ENCODE measurements around the gene MYH15.
A peak's percentile ranks its signal among the peaks of the same experiment; 100 is the strongest.

Gene MYH15

DNA sequence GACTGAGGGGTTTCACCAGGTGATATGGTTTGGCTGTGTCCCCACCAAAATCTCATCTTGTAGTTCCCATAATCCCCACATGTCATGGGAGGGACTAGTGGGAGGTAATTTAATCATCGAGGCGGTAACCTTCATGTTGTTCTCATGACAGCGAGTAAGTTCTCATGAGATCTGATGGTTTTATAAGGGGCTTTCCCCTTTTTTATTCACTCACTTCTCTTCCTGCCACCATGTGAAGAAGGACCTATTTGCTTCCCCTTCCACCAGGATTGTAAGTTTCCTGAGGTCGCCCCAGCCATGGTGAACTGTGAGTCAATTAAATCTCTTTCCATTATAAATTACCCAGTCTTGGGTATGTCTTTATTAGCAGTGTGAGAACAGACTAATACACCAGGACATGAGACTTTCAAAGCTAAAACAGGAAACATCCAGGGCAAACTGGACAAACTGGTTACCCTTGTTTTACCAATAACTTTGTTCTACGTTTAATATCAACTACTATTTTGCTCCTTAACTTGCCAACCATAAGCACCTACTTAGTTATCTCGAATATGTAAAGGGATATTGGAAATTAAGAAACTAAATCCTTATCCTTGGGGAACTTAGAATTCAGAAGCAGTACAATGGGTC lies 98.2 kb downstream of the MYH15 start:
- no peak for DNase-seq (ENCODE audit: low spot score)

DNA sequence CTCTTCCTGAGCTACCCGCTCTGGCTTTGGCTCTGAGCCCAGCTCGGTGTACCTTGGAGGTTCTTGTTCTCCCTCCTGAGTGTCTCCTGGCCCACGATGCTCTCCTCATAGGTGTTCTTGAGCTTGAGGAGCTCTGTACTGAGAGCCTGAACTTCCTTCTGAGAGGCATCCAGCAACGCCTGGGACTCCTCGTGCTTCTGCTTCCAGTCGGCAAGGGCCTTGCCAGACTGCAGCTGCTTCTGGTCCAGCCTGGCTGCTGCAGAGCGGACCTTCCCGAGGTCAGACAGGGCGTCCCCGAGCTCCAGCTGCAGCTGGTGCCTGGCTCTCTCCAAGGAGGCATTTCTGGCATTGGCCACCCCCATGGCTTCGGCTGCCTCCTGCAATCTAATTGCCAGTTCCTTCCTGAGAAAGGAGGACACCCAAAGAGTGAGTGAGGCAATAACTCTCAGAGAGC lies 99.8 kb downstream of the MYH15 start:
- no peak for DNase-seq (ENCODE audit: low spot score)

DNA sequence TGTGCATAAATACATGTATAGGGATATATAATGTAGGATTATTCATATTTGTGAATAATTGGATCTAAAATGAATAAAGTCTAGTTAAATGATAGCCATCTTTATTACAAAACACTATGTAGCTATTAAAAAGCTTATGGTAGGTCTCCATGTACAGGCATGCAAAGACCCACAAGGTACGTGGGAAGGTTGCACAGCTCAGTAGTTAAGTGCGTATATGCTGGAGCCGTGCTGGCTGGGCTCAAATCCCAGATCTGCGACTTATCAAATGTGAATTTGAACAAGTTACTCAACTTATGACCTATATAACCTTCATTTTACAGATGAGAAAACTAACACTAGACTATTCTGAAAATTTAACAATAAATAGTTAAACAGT lies 100.6 kb downstream of the MYH15 start:
- DNase-seq (ENCODE audit: low spot score) = no peak

DNA sequence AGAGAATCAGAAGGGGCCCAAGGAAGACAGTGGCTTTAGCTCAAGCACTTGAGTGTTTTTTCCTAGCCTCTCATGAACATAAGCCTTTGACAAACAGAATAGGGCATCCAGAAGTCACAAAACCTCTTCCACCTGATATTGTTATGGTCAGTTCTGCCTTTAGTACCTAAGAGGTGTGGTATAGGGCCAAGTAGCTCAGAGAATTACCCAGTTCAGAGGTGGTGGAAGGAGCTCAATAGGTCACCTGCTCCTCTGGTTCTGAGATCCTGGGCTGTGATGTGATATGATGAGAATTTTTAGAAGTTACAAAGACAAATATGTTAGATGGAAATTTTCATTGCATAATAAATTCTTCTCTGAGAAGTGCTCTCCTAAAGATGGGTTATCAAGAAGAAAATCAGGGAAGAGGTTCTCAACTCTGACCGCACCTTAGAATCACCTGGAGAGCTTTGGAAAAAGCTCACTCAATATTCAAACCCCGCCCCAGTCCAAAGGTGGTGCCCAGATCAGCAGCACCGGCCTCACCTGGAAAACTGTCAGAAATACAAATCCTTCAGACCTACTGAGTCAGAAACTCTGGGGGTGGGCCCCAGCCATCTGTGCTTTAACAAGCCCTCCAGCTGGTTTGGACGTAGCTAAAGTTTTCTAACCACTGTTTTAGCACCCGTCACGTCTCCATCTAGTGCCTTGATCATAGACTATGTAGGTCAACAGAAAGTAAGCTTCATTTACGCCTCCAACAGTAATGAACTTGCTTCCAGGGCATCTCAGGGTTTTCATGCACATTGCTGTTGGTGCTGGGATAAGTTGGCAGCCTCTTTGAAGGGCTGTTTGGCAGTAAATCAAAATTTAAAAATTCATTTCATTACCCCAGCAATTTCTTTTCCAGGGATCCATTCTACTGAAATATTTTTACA lies 101.3 kb downstream of the MYH15 start:
- DNase-seq (ENCODE audit: low spot score) = no peak

DNA sequence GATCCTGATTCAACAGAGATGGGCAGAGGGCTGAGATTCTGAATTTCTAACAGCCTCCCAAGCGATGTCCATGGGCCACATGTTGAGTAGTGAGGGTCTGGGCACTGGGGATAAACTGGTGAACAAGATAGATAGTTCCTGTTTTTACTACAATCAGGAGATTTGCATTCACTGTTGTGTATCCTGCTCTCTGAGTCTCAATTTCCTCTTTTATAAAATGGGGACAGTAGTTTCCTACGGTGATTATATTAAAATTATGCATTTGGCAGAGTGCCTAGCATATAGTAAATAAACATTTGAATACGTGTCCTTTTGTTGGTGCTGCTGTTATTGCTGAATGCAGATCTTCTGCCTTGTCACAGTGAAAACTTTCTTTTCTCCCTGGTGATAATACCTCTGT lies 102.5 kb downstream of the MYH15 start:
- no peak for DNase-seq (ENCODE audit: low spot score)

DNA sequence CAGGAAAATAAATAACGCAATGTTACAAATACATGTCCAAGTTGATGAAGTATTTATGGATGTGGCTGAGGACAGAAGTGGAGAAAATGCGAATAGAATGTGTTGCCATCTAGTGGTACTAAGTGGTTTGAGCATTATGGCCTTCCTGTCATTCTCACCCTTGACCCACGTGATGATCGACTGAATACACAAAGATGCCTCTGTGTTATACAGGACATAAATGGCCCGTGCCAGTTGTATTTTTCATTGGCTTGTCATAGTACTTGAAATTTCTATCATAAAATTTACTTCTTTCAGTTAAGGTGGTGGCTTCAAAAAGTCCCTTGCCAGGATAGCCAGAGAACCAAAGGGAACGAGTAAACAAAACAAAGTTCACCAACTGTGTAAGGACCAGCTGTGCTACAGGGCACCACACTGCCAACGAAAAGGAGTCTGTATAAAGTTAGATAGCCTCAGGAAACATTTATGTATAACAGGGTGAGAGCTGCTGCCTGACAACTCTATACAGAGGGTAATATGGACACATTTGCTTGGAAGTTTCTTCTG lies 103.7 kb downstream of the MYH15 start:
- DNase-seq (ENCODE audit: low spot score) = peak; percentile 49

DNA sequence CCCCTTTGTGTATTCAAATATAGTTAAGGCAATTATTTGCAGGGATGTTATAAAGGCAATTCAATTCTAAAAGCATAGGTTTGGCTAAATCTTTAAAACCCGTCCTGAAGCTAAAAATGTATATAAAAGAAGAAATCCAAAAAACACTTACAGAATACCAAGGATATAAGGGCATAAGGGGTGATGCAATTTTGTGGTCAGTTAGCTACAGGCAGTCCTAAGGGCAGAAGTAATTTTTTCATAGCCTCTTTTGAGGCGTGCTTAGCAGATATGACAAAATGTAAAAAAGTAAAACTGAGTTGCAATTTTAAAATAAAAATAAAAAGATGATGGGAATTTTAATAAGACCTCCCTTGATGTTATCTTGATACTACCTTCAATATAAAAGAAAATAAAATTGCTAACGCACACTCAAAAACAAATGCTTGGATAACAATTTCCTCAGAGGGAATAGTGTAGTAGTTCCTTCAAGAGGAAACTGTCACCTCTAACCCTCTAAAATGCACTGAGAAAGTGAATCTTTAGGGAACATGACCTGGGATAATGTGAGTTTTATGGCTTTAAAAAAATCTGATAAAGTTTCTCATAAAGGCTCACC lies 104.2 kb downstream of the MYH15 start:
- no peak for DNase-seq (ENCODE audit: low spot score)

DNA sequence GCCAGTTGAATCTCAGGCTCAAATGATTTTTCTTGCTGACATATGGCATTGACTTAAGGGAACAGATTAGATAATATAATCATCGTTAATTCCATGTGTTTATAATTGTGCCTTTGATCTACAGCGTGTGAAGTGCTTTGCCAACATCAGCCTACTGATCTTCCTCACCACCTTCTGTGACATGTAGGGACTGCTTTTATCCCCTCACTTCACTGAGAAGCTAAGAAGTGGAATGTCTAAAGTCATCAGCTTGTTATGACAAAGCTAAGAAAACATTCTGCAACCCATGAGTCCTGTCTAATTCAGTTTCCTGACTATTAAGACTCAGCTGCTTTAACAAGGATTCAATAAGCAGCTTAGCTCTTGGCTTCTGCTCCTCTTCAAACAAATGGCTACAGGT lies 106.0 kb downstream of the MYH15 start:
- DNase-seq (ENCODE audit: low spot score) = no peak

DNA sequence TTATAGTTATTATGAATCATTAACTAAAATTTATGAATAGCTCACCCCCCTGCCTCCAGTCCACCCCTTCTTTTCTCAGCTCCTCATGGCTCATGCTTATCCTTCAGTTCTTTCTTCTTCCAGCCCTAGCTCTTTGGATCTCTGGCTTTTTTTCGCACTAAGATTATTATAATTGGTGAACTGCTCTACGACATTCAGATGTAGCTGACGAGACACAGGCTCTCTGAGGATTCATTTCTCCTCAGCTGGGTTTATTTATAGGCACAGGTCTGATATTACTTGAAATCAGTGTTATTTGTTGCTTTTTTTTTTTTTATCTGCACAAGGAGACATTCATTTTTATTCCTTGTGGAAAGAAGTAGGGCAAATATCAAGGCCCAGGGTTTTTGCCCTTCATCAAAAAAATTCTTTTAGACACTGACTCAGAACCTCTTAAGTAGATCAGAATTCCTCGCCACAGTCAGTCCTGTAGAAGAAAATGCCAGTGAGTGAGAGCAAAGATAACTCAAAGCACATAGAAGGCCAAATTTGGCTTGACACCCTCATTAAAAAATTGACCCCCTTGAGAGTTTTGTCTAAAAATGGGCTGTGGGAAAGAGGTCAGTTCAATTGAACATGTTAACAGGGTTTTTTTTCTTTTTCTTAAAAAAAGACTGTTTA lies 106.6 kb downstream of the MYH15 start:
- DNase-seq (ENCODE audit: low spot score) = no peak

DNA sequence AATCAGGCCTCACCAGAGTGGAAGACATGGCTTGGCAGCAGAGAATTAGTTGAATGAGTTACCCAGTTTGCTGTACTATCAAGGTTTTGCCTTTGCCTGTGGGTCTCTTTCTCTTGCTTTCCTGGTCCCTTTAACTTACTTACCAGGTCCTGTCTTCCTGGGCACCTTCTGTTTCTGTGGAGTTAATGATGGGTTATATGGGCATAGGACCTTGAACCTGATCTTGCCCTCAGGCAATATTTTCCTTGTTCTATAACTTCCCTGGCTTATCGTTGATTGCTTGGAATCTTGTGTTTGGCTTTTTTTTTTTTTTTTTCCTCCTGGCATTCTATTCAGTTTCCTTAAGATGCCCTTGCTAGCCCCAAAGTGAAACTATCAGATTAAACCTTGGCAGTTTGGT lies 107.2 kb downstream of the MYH15 start:
- DNase-seq (ENCODE audit: low spot score) = no peak

DNA sequence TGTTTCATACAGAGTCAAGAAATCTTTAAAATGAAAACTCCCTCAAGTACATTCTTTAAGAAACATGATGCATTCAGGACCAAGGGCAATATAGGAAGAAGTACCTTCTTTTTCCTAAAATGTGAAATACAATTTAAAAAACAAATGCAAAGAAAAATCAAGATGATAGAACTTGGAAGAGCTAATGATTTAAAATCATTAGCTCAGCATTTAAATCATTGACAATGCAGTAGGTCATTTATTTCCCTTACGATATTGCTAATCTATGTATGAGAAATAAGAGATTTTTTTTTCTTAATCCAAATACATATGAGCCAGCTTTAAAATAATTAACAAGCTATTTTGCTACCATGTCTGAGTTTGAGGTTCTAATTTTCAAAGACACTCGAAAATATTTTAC lies 108.6 kb downstream of the MYH15 start:
- no peak for DNase-seq (ENCODE audit: low spot score)

DNA sequence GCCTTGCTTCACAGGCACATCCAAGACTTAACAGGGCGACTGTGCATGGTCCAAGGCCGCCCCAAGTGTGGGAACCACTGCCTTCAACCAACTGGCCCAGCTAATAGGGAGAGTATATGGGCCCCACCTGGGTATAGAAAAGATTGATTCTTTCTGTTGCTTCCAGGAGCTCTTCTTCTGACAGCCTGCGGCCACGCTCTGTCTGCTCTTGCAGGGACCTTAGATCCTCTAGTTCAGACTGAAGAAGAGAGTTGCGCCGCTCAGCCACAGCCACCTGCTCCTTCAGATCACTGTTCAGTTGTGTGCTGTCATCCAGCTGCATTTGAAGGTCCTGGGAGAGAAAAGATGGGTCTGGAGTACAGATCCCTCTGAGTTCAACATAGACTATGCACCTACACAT lies 111.9 kb downstream of the MYH15 start:
- no peak for DNase-seq (ENCODE audit: low spot score)

DNA sequence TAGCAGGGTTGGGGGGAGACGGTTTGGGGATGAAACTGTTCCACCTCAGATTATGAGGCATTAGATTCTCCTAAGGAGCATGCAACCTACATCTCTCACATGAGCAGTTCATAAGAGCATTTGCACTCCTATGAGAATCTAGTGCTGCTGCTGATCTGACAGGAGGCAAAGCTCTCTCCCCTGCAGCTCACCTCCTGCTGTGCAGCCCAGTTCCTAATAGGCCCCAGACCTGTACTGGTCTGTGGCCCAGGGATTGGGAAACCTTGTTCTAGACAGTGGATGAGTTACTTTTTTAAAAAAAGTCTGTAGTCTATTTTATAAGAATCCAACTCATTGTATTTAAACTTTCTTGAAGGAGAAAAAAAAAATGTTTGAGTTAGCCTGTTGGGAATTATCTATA lies 114.1 kb downstream of the MYH15 start:
- no peak for DNase-seq (ENCODE audit: low spot score)

DNA sequence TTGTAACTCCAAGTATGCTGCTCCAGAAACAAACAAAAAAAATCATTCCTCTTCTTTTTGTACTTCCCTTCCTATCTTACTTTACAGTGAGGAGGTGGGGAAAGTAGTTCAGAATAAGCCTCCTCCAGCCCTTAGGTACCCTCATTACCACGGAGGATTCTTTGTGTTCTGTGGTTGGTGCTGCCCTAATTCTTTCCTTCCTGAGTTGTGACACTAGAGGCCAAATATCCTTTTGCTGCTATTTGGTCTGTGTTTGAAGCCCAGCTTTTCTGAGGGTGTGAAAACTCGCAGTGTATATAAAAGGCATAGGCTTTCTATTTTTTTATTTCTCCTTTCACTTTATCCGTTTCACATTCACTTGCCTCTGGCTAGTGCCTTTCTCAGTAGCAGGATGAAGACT lies 115.8 kb downstream of the MYH15 start:
- DNase-seq (ENCODE audit: low spot score) = no peak

DNA sequence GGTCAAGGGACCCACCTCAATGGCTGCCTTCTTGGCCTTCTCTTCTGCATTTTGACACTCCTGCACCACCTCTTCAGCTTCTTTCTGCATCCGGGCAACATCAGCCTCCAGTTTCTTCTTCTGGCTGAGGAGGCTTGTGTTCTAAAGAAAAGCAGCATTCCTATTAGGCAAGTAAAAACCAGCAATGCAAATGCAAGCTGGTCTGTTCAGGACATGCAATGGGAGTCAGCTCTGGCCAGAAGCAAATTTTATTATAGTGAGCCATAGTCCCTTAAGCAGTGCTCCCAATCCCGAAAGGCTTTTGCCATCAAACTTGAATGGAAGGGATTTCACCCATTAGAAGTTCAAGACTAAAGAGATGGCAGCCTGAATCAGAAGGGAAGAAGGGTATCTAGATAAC lies 116.4 kb downstream of the MYH15 start:
- DNase-seq (ENCODE audit: low spot score) = no peak

DNA sequence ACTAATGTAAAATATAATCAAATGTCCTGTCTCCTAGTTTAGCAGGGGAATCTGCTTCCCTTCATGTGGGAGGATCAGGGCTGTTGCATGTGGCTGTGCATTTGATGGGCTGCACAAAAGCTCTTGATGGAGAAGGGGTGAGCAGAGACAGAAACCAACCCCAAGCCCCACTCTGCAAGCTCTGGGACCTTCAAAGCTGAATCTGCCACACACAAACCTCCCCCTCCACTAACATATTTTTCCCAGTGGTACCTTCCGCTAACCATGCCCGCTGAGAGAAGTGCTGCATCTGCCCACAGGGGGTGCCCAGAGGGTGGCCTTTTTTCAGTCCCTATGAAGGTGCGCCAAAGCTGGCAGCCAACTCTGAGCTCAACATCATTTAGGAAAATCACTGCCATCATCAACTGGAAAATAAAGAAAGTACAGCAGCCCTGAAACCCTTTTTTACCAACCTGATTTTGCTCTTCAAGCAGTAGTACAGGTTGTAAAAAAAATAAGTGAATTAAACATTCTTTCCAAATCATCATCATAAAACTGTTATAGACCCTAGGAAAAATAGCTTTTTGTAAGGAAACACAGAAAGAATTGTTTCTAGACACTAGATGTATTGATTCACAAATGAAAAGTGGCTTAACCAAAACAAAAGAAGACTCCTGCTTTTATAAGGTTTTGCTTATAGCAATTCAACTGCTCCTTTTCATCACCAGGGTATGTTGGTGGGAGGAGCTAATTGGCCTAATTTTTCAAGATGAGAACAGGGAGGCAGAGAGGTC lies 117.1 kb downstream of the MYH15 start:
- DNase-seq (ENCODE audit: low spot score) = no peak

DNA sequence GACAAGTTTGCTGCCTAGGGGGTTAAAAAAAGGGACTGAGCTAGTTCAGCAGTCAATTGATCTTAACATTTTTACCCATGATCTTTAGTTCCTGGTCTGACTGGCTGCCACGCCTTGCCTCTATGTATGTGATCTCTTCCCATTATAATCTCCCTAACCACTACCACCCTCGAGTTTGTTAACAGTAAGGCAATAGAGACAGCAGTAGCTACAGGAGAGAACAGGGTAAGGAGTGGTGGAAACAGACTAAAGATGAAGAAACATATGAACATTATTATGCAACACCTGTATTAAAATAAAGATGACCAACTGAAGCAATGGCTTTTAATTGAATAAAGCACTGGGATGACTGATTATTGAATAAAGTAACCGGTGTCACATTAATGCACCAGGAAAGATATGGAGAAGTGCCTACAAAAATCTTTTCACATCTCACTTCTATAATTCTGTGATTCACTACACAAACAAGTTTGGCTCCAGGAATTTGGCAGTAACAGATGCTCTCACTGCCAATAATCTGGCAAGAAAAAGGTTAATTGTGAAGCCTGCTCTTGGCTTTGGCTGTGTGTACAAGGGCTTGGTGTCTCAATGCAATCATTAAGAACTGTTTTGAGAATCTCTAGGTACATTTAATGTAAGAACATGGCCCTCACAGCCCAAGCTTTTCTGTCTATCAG lies 118.3 kb downstream of the MYH15 start:
- no peak for DNase-seq (ENCODE audit: low spot score)

DNA sequence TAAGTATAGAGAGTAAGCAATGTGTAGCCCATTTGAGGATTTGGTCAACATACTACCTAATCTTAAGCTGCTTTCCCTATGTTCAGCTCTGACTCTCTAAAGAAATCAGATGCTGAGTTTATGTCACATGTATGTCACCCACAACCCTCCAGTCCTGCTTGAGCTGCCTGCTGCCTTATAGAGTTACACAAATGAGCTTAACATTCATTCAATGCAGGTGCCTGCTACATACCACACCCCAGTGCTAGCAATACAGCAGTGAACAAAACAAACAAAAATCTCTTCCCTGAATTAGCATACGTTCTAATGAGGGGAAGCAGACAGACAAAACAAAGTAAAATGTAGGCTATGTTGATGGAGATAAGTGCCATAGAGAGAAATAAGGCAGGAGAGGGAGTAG lies 121.0 kb downstream of the MYH15 start:
- no peak for DNase-seq (ENCODE audit: low spot score)

DNA sequence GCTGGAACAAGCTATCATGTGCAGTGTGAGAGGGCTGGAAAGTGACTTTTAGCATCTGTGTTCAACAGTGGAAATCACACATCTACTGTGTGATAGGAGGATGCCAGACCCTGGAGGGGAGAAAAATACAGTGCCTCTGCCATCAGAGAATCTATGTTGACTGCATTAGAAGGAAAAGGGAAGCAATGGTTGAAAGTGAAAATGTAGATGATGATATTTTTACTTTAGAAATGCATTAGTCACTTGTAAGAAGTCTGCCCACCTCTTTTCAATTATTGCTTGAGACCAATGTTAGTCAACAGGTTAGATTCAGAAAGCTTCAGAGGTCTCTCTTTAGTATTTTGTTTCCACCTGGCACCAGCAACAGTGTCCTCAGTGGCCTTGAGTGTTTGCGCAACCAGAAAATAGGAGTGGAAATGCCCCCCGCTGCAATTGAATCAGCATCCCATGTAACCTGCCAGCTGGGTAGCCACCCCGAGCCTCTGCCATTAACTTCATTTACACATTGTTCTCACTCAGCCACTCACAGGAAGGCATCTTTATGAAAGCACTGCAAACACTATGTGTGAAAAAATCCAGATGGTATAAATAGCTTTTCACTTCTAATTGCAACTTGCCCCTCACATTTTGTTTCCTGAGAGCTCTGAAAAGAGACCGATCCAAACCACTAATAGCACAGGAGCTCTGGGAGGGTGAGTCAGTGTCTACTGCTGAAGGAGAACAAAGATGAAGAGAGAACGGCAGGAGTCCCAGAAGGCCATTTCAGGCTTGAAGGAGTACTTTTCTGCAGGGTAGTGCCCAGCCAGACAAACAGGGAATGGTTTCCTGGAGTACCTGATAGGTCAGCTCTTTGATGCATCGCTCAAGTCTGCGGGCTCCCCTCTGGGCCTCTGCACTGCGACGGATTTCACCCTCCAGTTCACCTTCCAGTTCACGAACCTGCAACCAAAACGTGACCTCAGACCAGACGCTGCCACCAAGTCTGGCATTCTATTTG lies 122.0 kb downstream of the MYH15 start:
- DNase-seq (ENCODE audit: low spot score) = no peak

DNA sequence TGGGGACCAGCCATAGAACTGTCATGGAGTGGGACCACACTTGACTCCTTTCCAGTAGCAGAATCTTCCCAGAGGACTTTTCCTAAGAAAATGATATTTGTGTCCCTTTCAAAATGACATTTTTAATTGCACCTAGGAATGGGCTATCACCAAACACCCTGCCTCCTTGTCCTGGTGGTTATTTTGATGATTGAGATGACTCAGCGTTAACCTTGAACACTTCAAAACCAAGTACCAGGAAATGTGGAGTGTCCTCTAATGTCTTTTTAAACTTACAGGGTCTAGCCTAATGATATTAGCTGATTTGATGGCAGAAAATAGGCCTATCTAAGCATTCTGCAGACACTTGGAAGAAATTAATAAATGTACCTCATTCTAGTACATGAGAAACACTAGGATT lies 123.3 kb downstream of the MYH15 start:
- no peak for DNase-seq (ENCODE audit: low spot score)

All from hematopoietic multipotent progenitor cell treated with erythropoietin and hydrocortisone succinate and interleukin-3 and kit ligand, for 17 days (in vitro differentiated cells).